ENCODE measurements around the gene ZMYM2.
"Not testable (repeated sequence)": the region's sequence is repeated elsewhere in the genome, so short reads cannot be mapped to it uniquely, and the experiment has no call there.

Gene ZMYM2

GRCh38 chr13:19958155-19959111 is at the start of gene ZMYM2:
TSS of gene ZMYM2 (plus strand) at chr13:19958727. CDS start at chr13:19993073, 34,346 bp downstream.
- peak; percentile 99 for DNase-seq

GRCh38 chr13:19910336-19911072 is 48.0 kb upstream of the ZMYM2 start:
- peak; percentile 11 for DNase-seq

DNA sequence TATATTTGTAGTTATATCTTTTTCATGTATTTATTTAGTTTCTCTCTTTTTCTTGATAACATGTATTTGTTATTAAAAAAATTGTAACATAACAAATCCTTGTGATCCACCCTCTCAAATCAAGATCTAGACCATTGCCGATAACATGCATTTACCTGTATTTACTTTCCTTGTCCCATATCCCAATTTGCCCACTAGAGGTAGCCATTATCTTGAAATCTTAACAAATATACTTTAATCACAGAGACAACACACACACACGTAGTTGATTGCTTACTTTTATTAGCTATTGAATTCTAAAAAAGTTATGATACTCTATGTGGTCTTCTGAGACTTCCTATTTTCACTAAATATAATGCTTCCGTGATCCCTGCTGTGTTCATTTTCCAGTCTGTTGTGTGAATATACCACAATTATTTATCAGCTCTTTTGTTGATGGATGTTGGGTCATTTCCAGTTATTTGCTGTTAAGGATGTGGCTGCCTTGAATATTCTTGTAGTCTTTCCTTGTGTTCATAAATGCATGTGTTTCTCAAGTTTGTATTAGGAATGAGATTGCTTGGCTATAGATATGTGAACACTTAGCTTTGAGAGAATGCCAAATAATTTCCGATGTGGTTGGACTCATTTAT is 31.3 kb upstream of the ZMYM2 start:
- peak; percentile 68 for DNase-seq

- no peak for DNase-seq
These were observed 18.4 kb upstream of the ZMYM2 start for GRCh38 chr13:19940106-19940505.

DNA sequence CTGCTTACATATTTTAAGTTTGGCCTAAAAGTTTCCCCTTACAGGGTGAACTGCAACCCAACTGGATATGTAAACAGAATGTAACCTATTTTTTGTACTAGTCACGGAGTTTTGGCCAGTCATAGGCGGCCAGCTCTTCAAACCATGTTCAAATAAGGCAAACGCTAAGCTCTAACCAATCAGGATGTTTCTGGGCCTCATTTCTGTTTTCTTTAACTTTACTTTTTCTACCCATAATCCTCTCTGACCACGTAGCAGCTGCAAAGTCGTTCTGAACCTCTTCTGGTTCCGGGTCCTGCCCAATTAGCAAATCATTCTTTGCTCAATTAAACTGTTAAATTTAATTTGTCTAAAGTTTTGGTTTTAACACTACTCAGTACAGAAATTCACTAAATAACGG is 8.2 kb upstream of the ZMYM2 start:
- DNase-seq, result no peak

- no peak for DNase-seq
These were observed 5.7 kb upstream of the ZMYM2 start for GRCh38 chr13:19952850-19953249.

GRCh38 chr13:19955873-19956559 is 2.5 kb upstream of the ZMYM2 start:
- no peak for DNase-seq

DNA sequence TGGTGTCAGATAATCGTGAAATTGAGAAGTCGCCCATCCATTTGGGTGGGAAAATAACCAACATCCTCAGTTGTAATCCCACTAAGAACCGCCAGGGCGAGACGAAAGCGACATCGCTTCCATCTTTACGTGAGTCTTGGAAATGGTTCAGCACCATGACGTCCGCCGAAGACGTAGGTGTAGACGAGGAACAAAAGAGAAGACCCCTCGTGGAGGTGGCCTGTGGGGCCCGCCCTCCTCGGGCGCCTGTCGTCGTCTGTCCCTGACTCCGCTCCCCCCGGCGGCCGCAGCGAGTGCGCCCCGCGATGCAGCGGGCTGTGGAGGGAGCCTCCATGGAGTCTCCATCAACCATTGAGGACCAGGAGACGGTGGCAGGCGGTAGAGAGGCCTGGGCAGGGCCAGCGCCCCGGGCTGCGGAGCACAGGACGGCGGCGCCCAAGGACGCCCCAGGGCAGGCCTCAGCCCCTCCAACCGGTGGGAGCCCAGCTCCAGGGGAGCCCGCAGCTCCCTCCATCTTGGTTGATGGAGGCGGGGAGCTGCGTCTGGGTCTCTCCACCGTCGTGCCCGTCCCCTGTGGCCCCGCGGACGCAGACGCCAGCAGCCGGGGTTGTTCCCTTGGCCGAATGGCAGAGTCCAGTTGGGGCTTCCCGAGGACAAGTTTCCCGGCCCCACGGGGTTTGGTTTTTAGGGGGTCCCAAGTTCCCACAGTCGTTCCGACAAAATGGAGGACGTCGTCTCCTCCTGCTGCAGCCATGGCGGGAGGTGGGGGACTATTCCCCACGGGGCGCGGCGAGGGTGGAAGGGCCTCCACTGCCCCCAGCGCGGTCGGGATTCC is 990 bp upstream of the ZMYM2 start:
- peak; percentile 90 for DNase-seq

- peak; percentile 81 for DNase-seq
These were observed 759 bp downstream of the ZMYM2 start for GRCh38 chr13:19959141-19959830.

DNA sequence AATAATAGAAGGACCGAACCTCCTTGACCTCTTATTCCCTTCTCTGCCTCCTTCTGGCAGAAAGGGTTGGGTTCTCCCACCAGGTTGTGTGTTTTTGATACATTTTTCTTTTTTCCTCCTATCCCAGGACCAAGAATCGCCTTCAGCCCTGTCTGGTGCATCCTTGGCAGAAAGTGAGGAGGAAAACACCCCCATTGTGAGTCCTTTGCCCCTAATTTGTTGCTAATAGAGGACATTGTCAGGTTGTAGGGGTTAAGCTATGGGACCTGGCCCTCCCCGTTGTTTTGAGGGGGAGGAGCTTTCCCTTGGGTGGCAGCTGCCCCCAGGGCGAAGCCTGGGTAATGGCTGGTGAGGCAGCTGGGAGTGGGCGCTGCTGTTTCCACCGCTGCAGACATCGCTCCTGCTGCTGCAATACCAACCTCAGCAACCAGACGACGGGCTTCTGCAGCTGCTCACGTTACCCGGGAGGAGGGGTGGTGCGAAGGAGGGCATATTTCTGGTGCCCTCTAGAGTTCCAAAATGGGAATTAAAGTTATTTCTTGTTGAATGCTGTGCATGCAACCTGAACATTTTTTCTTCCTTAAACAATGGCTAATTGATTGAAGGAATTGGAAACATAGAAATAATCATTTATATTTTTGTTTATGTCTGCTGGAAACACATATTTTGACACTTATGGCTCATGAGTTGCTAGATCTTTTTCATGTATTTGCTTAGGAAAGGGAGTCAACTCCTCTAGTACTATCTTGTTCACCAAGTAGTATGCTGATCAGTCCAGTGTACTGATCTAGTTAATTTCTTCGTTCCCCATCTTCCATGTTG is 1.5 kb downstream of the ZMYM2 start:
- peak; percentile 97 for DNase-seq

- no peak for DNase-seq
These were observed 2.1 kb downstream of the ZMYM2 start for GRCh38 chr13:19960653-19960976.

- no peak for DNase-seq
These were observed 3.0 kb downstream of the ZMYM2 start for GRCh38 chr13:19961489-19961888.

DNA sequence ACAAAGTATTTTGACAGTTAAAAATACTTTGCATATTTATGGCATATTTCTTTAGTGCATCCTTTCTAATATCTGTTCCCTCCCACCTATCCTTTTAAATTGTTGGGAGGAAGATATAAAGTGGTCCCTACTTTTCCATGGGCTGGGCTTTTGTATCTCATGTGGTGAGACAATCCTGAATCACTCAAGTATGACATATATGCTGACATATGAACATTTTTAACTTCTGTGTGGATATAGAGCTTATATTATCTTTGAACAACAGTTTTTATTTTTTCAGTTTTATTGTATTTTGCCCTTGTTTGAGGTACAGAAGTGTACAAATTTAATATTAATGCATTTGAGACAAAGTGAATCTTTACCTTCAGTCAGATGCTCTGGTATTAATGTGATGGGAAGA is 3.4 kb downstream of the ZMYM2 start:
- DNase-seq, result no peak

GRCh38 chr13:19962894-19963293 is 4.4 kb downstream of the ZMYM2 start:
- DNase-seq, result no peak

DNA sequence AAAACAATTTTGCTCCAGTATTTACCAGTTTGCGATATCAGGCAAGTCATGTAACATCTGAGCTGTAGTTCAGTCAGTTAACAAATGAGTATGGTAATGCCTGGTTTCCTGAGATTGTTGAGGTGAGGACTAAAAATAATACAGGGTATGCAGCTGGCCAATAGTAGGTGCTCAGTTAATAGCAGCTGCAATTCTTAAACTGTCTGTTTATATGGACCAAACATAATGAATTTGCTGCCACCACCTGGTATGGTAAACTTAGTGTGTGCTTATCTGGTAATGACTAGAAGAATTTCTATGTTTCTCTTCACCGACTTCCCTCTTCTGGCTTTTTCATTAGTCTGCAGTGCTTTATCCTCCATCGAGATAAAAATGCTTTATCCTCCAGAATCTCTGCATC is 9.1 kb downstream of the ZMYM2 start:
- no peak for DNase-seq

DNA sequence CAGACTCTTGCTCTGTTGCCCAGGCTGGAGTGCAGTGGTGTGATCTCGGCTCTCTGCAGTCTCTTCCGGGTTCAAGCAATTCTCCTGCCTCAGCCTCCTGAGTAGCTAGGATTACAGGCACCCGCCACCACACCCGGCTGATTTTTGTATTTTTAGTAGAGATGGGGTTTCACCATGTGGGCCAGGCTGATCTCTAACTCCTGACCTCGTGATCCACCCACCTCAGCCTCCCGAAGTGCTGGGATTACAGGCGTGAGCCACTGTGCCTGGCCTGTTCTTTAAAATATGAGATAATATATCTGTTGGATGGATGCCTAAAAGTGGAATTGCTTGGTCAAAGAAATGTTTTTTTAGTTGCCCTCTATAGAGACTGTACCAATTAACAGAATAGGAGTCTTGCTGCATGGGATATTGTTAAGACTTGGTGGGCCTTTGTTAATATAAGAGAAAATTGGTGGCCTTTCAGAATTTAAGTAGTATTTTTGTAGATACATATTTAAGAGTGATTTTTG is 16.0 kb downstream of the ZMYM2 start:
- not testable (repeated sequence) for DNase-seq

GRCh38 chr13:19978831-19979437 is 20.4 kb downstream of the ZMYM2 start:
- DNase-seq, result no peak

GRCh38 chr13:19981685-19982238 is 23.2 kb downstream of the ZMYM2 start:
- DNase-seq, result no peak

GRCh38 chr13:19982447-19983043 is 24.0 kb downstream of the ZMYM2 start:
- DNase-seq, result no peak
